IPS DF 19.7 (cell line): ENCODE data around the gene GPI.
"Not testable (repeated sequence)": the region's sequence is repeated elsewhere in the genome, so short reads cannot be mapped to it uniquely, and the experiment has no call there.

Source experiments
- DNase-seq: peaks from one replicate; pipeline ENCODE4 v3.0.0-alpha.2; 2013; ENCODE audit warnings: low read depth, low spot score

GPI gene

DNA sequence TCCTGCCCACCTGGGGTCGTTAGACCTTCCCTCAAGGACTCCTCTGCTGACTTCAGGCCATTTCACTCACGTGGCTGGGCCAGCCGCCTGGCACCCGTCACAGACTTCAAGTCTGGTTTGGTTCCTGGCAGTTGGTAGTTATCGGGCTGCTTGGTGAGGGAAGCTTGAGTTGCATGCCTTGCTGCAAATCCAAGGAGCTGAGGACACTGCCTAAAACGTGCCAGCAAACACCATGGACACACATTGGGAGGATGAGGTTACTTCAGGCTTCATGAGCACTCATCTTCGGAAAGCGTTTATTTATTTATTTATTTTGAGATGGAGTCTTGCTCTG, 2.6 kb downstream of the GPI start:
- DNase-seq = no peak

GRCh38 chr19:34368338-34368737, 3.3 kb downstream of the GPI start:
- DNase-seq = no peak

DNA sequence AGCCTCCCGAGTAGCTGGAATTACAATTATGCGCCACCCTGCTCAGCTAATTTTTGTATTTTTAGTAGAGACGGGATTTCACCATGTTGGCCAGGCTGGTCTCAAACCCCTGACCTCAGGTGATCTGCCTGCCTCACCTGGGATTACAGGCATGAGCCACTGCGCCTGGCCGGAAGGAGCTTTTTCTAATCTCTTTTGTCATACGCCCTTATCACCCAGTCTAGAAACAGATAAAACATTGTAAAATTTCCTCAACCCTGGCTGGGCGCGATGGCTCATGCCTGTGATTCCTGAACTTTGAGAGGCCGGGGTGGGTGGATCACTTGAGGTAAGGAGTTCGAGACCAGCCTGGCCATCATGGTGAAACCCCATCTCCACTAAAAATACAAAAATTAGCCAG, 4.2 kb downstream of the GPI start:
- not testable (repeated sequence) for DNase-seq

DNA sequence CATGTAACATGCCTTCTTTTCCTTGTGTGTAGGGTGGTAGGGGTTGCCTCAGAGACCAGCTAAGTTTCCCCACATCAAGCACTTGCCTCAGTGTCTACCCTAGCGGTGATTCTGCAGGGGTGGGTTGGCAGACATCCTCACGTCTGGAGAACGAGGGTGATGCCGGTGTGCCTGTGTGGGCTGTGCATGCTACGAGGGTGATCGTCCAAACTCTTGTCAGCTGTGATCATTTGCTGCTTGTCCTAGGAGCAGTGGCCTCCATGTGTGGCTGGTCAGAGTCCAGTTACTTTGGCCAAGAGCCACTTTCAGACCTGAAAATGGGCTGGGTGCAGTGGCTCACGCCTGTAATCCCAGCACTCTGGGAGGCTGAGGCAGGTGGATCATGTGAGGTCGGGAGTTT, 5.1 kb downstream of the GPI start:
- no peak for DNase-seq

GRCh38 chr19:34370983-34371382, 6.0 kb downstream of the GPI start:
- no peak for DNase-seq

- DNase-seq = no peak
Measured at GRCh38 chr19:34373601-34374288, 8.7 kb downstream of the GPI start.

DNA sequence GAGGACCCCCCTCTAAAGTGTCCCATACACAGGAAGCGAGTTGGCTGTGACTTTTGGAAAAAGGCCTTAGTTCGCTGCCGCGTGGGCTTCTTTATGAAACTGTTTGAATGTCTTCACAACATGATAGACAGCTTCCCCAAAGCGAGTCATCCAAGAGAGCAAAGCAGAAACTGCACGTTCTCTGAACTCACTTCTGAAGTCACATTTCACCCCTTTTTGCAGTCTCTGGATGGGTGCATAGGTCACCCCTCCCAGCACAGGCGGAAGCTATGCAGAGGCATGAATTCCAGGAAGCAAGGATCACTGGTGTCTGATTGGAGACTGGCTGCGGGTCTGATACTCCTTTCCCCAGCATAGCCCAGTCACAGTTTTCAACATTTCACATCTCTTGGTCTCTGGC, 10.6 kb downstream of the GPI start:
- no peak for DNase-seq

DNA sequence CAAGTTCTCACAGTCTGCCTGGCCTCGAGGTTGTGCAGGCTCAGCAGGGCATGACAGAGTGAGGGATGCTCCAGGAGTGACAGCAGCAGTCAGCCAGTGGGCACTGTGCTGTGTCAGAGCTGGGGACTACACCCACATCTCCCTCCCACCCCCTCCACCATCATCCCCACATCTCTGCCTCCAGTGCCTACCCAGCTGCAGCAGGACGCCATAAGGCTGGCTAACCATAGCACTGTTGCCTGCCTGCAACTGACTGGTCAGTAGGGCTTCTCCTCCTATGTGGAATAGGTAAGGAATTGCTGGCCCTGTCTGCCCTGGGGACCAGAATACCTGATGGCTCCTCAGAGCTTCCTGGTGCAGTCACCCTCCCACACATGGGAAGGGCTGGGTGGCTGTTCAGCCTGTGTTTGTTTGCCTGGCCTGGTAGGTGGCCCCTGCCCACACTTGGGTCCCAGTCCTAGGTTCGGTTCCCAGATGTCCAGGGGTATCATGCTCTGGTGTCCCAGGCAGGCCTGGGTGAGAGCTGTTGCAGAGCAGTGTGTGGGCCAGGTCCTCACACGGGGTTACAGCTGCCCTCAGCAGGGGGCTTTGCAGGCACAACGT, 15.7 kb downstream of the GPI start:
- DNase-seq = no peak

- DNase-seq = no peak
Measured at GRCh38 chr19:34381399-34382251, 16.6 kb downstream of the GPI start.

GRCh38 chr19:34382471-34382870, 17.5 kb downstream of the GPI start:
- DNase-seq = no peak

- no peak for DNase-seq
Measured at GRCh38 chr19:34383599-34383998, 18.6 kb downstream of the GPI start.

GRCh38 chr19:34386645-34387445, 21.8 kb downstream of the GPI start:
- no peak for DNase-seq

DNA sequence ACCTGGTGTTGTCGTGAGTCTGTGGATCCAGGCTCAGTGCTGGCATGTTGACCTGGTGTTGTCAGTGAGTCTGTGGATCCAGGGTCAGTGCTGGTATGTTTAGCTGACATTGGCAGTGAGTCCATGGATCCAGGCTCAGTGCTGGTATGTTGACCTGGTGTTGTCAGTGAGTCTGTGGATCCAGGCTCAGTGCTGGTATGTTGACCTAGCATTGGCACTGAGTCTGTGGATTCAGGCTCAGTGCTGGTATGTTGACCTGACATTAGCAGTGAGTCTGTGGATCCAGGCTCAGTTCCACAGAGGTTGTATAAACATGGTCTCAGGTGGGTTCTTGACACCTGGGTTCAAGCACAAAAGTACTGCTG, 22.4 kb downstream of the GPI start:
- DNase-seq = no peak

DNA sequence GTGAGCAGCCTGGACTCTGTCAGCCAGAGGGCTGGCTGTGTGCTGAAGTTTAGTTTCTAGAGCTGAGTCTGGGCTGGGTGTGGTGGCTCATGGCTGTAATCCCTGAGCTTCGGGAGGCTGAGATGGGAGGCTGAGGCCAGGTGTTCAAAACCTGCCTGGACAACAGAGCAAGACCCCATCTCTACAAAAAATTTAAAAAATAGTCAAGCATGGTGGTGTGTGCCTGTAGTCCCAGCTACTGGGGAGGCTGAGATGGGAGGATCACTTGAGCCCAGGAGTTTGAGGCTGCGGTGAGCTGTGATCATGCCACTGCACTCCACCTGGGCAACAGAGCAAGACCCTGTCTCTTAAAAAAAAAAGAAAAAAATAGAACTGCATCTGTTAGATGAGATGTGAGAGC, 23.7 kb downstream of the GPI start:
- DNase-seq = not testable (repeated sequence)

DNA sequence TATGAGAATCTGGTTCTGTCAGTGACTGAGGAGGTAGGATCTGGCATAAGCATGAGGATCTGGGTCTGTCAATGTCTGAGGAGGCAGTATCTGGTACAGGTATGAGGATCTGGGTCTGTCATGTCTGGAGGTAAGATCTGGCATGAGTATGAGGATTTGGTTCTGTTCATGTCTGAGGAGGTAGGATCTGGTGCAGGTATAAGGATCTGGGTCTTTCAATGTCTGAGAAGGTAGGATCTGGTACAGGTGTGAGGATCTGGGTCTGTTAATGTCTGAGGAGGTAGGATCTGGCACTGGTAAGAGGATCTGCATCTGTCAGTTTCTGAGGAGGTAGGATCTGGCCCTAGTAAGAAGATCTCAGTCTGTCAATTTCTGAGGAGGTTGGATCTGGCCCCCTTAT, 26.8 kb downstream of the GPI start:
- no peak for DNase-seq

DNA sequence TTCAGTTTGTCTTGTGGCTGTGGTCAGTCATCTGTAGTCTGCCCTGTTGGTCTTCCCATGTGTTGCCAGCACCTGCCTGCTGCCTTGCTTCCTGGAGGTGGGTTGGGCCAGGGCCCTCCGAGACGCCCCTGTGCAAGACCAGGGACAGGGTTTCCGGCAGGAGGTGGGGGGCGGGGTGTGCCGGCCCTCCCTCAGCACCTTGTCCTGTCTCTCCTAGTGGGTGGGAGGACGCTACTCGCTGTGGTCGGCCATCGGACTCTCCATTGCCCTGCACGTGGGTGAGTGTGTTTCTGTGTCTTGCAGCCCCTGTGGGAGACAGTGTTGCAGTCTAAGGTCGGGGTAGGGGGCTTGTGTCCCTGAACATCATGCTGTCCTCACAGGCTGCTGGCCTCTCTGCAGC, 28.0 kb downstream of the GPI start:
- no peak for DNase-seq

DNA sequence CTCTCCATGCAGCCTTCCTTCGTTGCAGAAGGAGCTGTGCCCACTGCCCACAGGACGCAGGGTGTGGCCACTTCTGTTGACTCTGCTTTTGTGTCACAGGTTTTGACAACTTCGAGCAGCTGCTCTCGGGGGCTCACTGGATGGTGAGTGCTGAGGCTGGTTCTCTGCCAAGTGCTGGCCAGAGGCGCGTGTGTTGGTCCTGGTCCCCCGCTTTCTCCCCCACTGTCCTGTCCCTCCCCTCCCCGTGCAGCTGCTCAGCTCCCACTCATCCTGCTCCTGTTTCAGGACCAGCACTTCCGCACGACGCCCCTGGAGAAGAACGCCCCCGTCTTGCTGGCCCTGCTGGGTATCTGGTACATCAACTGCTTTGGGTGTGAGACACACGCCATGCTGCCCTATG, 28.6 kb downstream of the GPI start:
- no peak for DNase-seq

DNA sequence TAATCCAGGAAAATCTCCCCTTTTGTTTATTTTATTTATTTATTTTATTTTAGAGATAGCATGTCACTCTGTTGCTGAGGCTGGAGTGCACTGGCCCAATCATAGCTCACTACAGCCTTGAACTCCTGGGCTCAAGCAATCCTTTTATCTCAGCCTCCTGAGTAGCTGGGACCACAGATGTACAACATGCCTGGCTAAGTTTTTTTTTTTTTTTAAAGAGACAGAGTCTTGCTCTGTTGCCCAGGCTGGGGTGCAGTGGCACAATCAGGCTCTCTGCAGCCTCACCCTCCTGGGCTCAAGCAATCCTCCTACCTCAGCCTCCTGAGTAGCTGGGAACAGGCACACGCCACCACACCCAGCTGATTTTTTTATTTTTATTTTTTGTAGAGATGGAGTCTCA, 32.9 kb downstream of the GPI start:
- no peak for DNase-seq

DNA sequence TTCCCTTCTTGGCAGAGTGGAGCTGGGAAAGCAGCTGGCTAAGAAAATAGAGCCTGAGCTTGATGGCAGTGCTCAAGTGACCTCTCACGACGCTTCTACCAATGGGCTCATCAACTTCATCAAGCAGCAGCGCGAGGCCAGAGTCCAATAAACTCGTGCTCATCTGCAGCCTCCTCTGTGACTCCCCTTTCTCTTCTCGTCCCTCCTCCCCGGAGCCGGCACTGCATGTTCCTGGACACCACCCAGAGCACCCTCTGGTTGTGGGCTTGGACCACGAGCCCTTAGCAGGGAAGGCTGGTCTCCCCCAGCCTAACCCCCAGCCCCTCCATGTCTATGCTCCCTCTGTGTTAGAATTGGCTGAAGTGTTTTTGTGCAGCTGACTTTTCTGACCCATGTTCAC, 34.9 kb downstream of the GPI start:
- no peak for DNase-seq

- DNase-seq = not testable (repeated sequence)
Measured at GRCh38 chr19:34400844-34401243, 35.8 kb downstream of the GPI start.

- DNase-seq = no peak
Measured at GRCh38 chr19:34402074-34402600, 37.1 kb downstream of the GPI start.

DNA sequence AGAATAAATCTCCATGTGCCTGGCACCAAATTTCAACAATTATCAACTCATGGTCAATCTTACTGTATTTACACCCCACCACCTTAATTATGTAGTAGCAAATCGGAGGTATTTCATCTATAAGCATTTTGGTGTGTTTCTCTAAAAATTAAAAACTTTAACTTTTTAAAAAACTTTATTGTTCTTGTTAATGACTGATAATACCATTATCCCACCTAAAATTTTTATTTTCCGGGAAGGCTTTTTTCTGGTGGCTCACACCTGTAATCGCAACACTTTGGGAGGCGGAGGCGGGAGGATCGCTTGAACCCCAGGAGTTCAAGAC, 38.8 kb downstream of the GPI start:
- no peak for DNase-seq
